ENCODE measurements around the gene SCAPER. TPM values are rescaled to one million over a fixed set of nuclear protein-coding genes. Genes with fewer than 3 reads are reported as not detected.

Gene SCAPER
- total and polyA plus RNA-seq, 2 of the 4 experiments (the other 2 are of a cell fraction): 2.9 to 9.7 TPM

DNA sequence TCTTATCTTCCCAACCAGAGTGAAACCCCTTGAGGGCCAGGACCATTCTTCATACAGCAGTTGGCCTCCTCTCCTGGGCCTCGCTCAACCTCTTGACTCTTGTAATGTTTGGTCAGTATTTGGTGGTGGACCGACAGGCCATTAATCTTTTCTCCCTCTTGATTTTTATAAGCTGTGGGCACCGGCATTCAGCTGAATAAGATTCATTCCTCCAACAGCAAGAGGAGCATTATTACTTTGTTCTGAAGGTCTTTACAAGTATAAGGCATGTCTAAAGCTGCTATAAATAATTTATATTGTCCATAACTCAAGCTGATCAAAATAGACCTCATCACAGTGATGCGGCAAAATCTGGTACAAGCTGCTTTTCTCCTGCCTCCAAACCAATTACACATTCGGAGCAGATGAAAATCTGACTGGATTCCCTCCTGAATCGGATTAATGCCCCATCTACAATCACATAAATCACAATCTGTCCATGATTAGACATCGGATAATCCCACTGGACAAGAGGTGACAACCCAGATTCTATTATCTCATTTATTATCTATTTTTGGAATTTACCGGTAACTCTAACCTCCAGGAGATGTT is 576.9 kb downstream of the SCAPER start:
- peaks cover 5% of the 10 kb centered on the region; the same call in 1 of the 2 replicates for H3K4me1 ChIP-seq (ENCODE audit: control insufficient read depth, insufficient read depth, low read length)
- H3K18ac ChIP-seq (ENCODE audit: low read depth, low read length): no peak overlapping the region
- H2AFZ ChIP-seq (replicated peaks; ENCODE audit: low read length, poor library complexity): no peak overlapping the region
- in situ Hi-C loops (cut with MboI; ENCODE audit: low sequenced_read_pairs): no loop called here
- H3K4me2 ChIP-seq (ENCODE audit: low read depth, low read length): no peak overlapping the region
- H3K14ac ChIP-seq (replicated peaks; ENCODE audit: low read depth, low read length): no peak overlapping the region
- ChIA-PET POLR2A (ENCODE audit: unreplicated experiment) (no interaction called here), CTCF (no interaction called here)
- peaks cover 15% of the 10 kb centered on the region for H3K27me3 ChIP-seq (ENCODE audit: control insufficient read depth, insufficient read depth, low read length)
- DNase-seq (no peak), ATAC-seq (ENCODE audit: low read depth) (no peak)
- no peak overlapping the region for H4K8ac ChIP-seq (ENCODE audit: low read depth in 2 of 2, low read length in 2 of 2)
- peaks cover 3% of the 10 kb centered on the region; the same call in 1 of the 2 replicates for H3K9me1 ChIP-seq (ENCODE audit: insufficient read depth, low read length)
- no peak overlapping the region for H3K9ac ChIP-seq (ENCODE audit: low read depth, low read length)
- no peak overlapping the region for H2BK15ac ChIP-seq (ENCODE audit: low read depth, low read length)
- H3K56ac ChIP-seq (ENCODE audit: extremely low read depth, insufficient read depth, low read length): no peak overlapping the region
- no peak overlapping the region for H3K4ac ChIP-seq (ENCODE audit: low read depth, low read length)
- H2AK9ac ChIP-seq (replicated peaks; ENCODE audit: low read depth, low read length, poor library complexity): no peak overlapping the region
- H3K23ac ChIP-seq (ENCODE audit: low read depth, low read length): no peak overlapping the region
- no peaks in the 10 kb centered on the region for H3K79me1 ChIP-seq (ENCODE audit: low read depth in 1 of 2, low read length in 2 of 2)
- intact Hi-C loops (cut with micrococcal nuclease): no loop called here
- no peaks in the 10 kb centered on the region for H4K20me1 ChIP-seq (ENCODE audit: insufficient read depth, low read length)
- no peak overlapping the region for H3K4me3 ChIP-seq (ENCODE audit: insufficient read depth, low read depth, low read length)
- no peak overlapping the region for H2BK120ac ChIP-seq (ENCODE audit: low read depth, low read length)
- dilution Hi-C loops (cut with HindIII; ENCODE audit: low sequenced_read_pairs, unreplicated experiment): no loop called here
- H2BK20ac ChIP-seq (ENCODE audit: low read depth, low read length): no peak overlapping the region
- H2BK5ac ChIP-seq (ENCODE audit: low read depth, low read length, poor library complexity, severe bottlenecking): no peak overlapping the region
- no CpG with 5 or more reads among the region's 8 CpGs for WGBS, 2 experiments (ENCODE audit: extremely low coverage in 2 of 2, insufficient read length in 1 of 2)
- H3K9me3 ChIP-seq (ENCODE audit: control insufficient read depth, insufficient read depth, low read length): no peaks in the 10 kb centered on the region
- peak; percentile 64; the same call in 1 of the 2 replicates for TF ChIP-seq NFE2L2 (IDR thresholded peaks at IDR 0.05; ENCODE audit: low read depth, low read length)
- no peak for TF ChIP-seq RAD21 (IDR thresholded peaks at IDR 0.05; ENCODE audit: low read length)
- H4K91ac ChIP-seq (ENCODE audit: insufficient read depth, low read depth, low read length): no peak overlapping the region
- no peak overlapping the region for H4K5ac ChIP-seq (ENCODE audit: low read depth, low read length)
- H3K27ac ChIP-seq (ENCODE audit: insufficient read depth, low read length): no peak overlapping the region
- no peaks in the 10 kb centered on the region for H3K36me3 ChIP-seq (ENCODE audit: control insufficient read depth, insufficient read depth, low read length)
- H2AK5ac ChIP-seq (ENCODE audit: low read depth, low read length): no peak overlapping the region
- no TSS peak for BruUV-seq (replicated peaks)
